Stimulated activated CD8-positive, alpha-beta memory T cell treated with anti-CD3 and anti-CD28 coated beads, Interleukin-4, amount 100 ng/mL, for 24 hours (primary cell): Measurements from ENCODE around the gene ZNF648.
"Not testable (repeated sequence)": the region's sequence is repeated elsewhere in the genome, so short reads cannot be mapped to it uniquely, and the experiment has no call there.

Source experiments
- DNase-seq: peaks from one replicate; pipeline ENCODE4 v3.0.0-alpha.2; 2020; ENCODE audit warnings: low read depth

ZNF648 gene

GRCh38 chr1:182029002-182029378 lies 32.5 kb downstream of the ZNF648 start:
- no peak for DNase-seq

- no peak for DNase-seq
These were observed 46.2 kb downstream of the ZNF648 start for GRCh38 chr1:182015360-182015759.

GRCh38 chr1:182010800-182011370 lies 50.6 kb downstream of the ZNF648 start:
- not testable (repeated sequence) for DNase-seq

GRCh38 chr1:182005398-182005797 lies 56.1 kb downstream of the ZNF648 start:
- not testable (repeated sequence) for DNase-seq

- DNase-seq, result no peak
These were observed 56.9 kb downstream of the ZNF648 start for GRCh38 chr1:182004601-182005000.
